HCT116 (cell line): ENCODE measurements around the gene MOB4.

Source experiments
- ATF3 ChIP-seq: IDR thresholded peaks from 2 replicates; pipeline ENCODE4 v1.6.1; 2012
- CEBPB ChIP-seq: IDR thresholded peaks from 2 replicates; pipeline ENCODE4 v1.6.1; 2012; ENCODE audit warnings: low read depth
- CTCF ChIP-seq, 3 experiments: fragments of 200-600 bp in 1 of 3; sonication (generic) in 1 of 3; IDR thresholded peaks in 2 of 3; conservative IDR thresholded peaks in 1 of 3; 2 replicates each; pipeline ENCODE4 v1.5.1; 2012 to 2017; ENCODE audit warnings: low read depth in 2 of 3, low read length in 2 of 3, antibody characterized with exemption in 1 of 3, borderline replicate concordance in 1 of 3, control low read depth in 1 of 3, mild to moderate bottlenecking in 1 of 3, mixed read lengths in 1 of 3, mixed run types in 1 of 3, moderate library complexity in 1 of 3; ENCODE audit not compliant: insufficient read depth in 1 of 3
- EZH2 ChIP-seq: fragments of 200-600 bp; sonication (generic); IDR thresholded peaks from 2 replicates; pipeline ENCODE4 v1.6.1; 2017; ENCODE audit warnings: antibody characterized with exemption, mixed run types
- EZH2phosphoT487 ChIP-seq: fragments of 200-600 bp; IDR thresholded peaks from 2 replicates; pipeline ENCODE4 v1.6.1; 2018; ENCODE audit warnings: antibody characterized with exemption, borderline replicate concordance
- JUND ChIP-seq: IDR thresholded peaks from 2 replicates; pipeline ENCODE4 v1.6.1; 2012
- MAX ChIP-seq: IDR thresholded peaks from 2 replicates; pipeline ENCODE4 v1.6.1; 2012
- POLR2AphosphoS5 ChIP-seq: IDR thresholded peaks from 2 replicates; pipeline ENCODE4 v1.6.1; 2011; ENCODE audit warnings: mild to moderate bottlenecking, low read depth, low read length, moderate library complexity
- REST ChIP-seq: IDR thresholded peaks from 2 replicates; pipeline ENCODE4 v1.6.1; 2012; ENCODE audit warnings: low read depth
- SIN3A ChIP-seq: IDR thresholded peaks from 2 replicates; pipeline ENCODE4 v1.6.1; 2012; ENCODE audit warnings: low read depth
- SRF ChIP-seq: IDR thresholded peaks from 2 replicates; pipeline ENCODE4 v1.6.1; 2012; ENCODE audit warnings: low read depth
- YY1 ChIP-seq: IDR thresholded peaks from 2 replicates; pipeline ENCODE4 v1.6.1; 2011; ENCODE audit warnings: low read length, low read depth, moderate library complexity, mild to moderate bottlenecking; ENCODE audit not compliant: insufficient replicate concordance; ENCODE audit errors: extremely low read depth

GRCh38 chr2:197502685-197503084 lies 13.2 kb upstream of the MOB4 start:
- no peak for TF ChIP-seq YY1
- TF ChIP-seq CTCF (IDR thresholded peaks at IDR 0.05 in 2 of 3, conservative IDR thresholded peaks at IDR 0.05 in 1 of 3; ENCODE audit: borderline replicate concordance in 1 of 3, insufficient read depth in 1 of 3, low read depth in 2 of 3, low read length in 2 of 3): no peak
- TF ChIP-seq MAX: no peak
- no peak for TF ChIP-seq SRF
- no peak for TF ChIP-seq SIN3A
- no peak for TF ChIP-seq EZH2
- no peak for TF ChIP-seq REST
- no peak for TF ChIP-seq CEBPB
- no peak for TF ChIP-seq ATF3
- TF ChIP-seq POLR2AphosphoS5: no peak
- TF ChIP-seq JUND: no peak
- TF ChIP-seq EZH2phosphoT487: no peak
